HCT116 (cell line): ENCODE results near the gene KIAA0232. TPM values are rescaled to one million over a fixed set of nuclear protein-coding genes. Genes with fewer than 3 reads are reported as not detected.

Experiments used
- ATAC-seq: fragments of 200-7000 bp; cut with Tn5 transposase; 2 replicates; pipeline ENCODE4 v1.9.1; 2020; ENCODE audit warnings: mild to moderate bottlenecking, moderate library complexity
- BruUV-seq: library from RNA; stranded (reverse); fragments of 400-500 nt; replicated peaks from 2 replicates; lab custom pipeline; 2021; lab: Mats Ljungman, UMichigan
- CTCF ChIA-PET: fragments of 300-600 bp; sonication (Branson Sonifier 250); formaldehyde crosslinking; loops from one replicate; lab custom pipeline; 2021; ENCODE audit warnings: antibody characterized with exemption; lab: Charles Lee
- POLR2A ChIA-PET: fragments of 300-600, 350-600 bp; sonication (Branson Sonifier 250); formaldehyde crosslinking; loops from one replicate; lab custom pipeline; 2021; ENCODE audit warnings: antibody characterized with exemption; lab: Charles Lee
- RAD21 ChIA-PET, 2 experiments: fragments of 300-600 bp; sonication (Branson Sonifier 250); formaldehyde crosslinking; loops; one replicate each; lab custom pipeline; 2023; ENCODE audit warnings: low total read pairs in 2 of 2; ENCODE audit not compliant: uncharacterized antibody in 2 of 2, unreplicated experiment in 2 of 2, low non-redundant PET in 1 of 2; lab: Charles Lee
- DNase-seq: peaks from one replicate; pipeline ENCODE4 v3.0.0-alpha.2; 2010; ENCODE audit warnings: low read depth, low spot score
- H2AFZ ChIP-seq: fragments of 200-600 bp; shearing (Covaris generic), sonication (generic); 2 replicates; pipeline ENCODE4 v1.6.1; 2017; ENCODE audit warnings: low read depth, mixed run types, mixed read lengths, antibody characterized with exemption, low read length; ENCODE audit not compliant: poor library complexity, severe bottlenecking
- H3K27ac ChIP-seq: 2 replicates; pipeline ENCODE4 v1.5.1; 2012; ENCODE audit warnings: low read depth, low read length
- H3K27me3 ChIP-seq: fragments of 200-600 bp; sonication (generic); 2 replicates; pipeline ENCODE4 v1.6.1; 2016; ENCODE audit warnings: mixed run types, low read length, mixed read lengths; ENCODE audit not compliant: insufficient read depth
- H3K36me3 ChIP-seq, 2 experiments: fragments of 200-500 bp in 1 of 2; fragments of 200-600 bp in 1 of 2; sonication (Bioruptor generic) in 1 of 2; sonication (generic) in 1 of 2; 2 replicates each; pipeline versions ENCODE4 v1.5.1 to v1.6.1; 2014 to 2016; ENCODE audit warnings: low read length in 2 of 2, inconsistent platforms in 1 of 2, mixed read lengths in 1 of 2, mixed run types in 1 of 2; ENCODE audit not compliant: insufficient read depth in 2 of 2, control insufficient read depth in 1 of 2
- H3K4me1 ChIP-seq, 2 experiments: fragments of 200-600 bp in 1 of 2; sonication (generic) in 1 of 2; 2 replicates each; pipeline versions ENCODE4 v1.5.1 to v1.6.1; 2012 to 2017; ENCODE audit warnings: low read length in 2 of 2, inconsistent platforms in 1 of 2, mild to moderate bottlenecking in 1 of 2, mixed read lengths in 1 of 2, mixed run types in 1 of 2, moderate library complexity in 1 of 2; ENCODE audit not compliant: insufficient read depth in 2 of 2, control insufficient read depth in 1 of 2
- H3K4me2 ChIP-seq: fragments of 200-600 bp; sonication (generic); 2 replicates; pipeline ENCODE4 v1.6.1; 2017; ENCODE audit warnings: mixed run types, low read length, mixed read lengths
- H3K4me3 ChIP-seq, 2 experiments: fragments of 200-600 bp in 1 of 2; sonication (generic) in 1 of 2; replicated peaks in 1 of 2; 2 replicates each; pipeline ENCODE4 v1.5.1; 2011 to 2016; ENCODE audit warnings: low read length in 2 of 2, control low read depth in 1 of 2, low read depth in 1 of 2, mild to moderate bottlenecking in 1 of 2, mixed read lengths in 1 of 2, mixed run types in 1 of 2
- H3K79me2 ChIP-seq: fragments of 200-600 bp; sonication (generic); 2 replicates; pipeline ENCODE4 v1.6.1; 2017; ENCODE audit warnings: mild to moderate bottlenecking, mixed run types, low read length, moderate library complexity, mixed read lengths; ENCODE audit not compliant: insufficient read depth
- H3K9ac ChIP-seq: fragments of 200-600 bp; sonication (generic); 2 replicates; pipeline ENCODE4 v1.6.1; 2016; ENCODE audit warnings: low read length, mixed read lengths
- H3K9me2 ChIP-seq: fragments of 200-600 bp; sonication (generic), shearing (Covaris generic); 2 replicates; pipeline ENCODE4 v1.6.1; 2017; ENCODE audit warnings: mixed run types, mild to moderate bottlenecking, moderate library complexity; ENCODE audit not compliant: insufficient read depth
- H3K9me3 ChIP-seq, 2 experiments: fragments of 200-500 bp in 1 of 2; fragments of 200-600 bp in 1 of 2; sonication (Bioruptor generic) in 1 of 2; sonication (generic) in 1 of 2; 2 replicates each; pipeline ENCODE4 v1.6.1; 2014 to 2017; ENCODE audit warnings: low read length in 2 of 2, mixed read lengths in 2 of 2, inconsistent platforms in 1 of 2, low read depth in 1 of 2, mild to moderate bottlenecking in 1 of 2, mixed run types in 1 of 2, moderate library complexity in 1 of 2; ENCODE audit not compliant: control insufficient read depth in 1 of 2, insufficient read depth in 1 of 2
- H4K20me1 ChIP-seq: fragments of 200-600 bp; sonication (generic), shearing (Covaris generic); 2 replicates; pipeline ENCODE4 v1.6.1; 2017; ENCODE audit warnings: mixed run types, mild to moderate bottlenecking, moderate library complexity; ENCODE audit not compliant: insufficient read depth
- ATF3 ChIP-seq: IDR thresholded peaks from 2 replicates; pipeline ENCODE4 v1.6.1; 2012
- CEBPB ChIP-seq: IDR thresholded peaks from 2 replicates; pipeline ENCODE4 v1.6.1; 2012; ENCODE audit warnings: low read depth
- CTCF ChIP-seq, 3 experiments: fragments of 200-600 bp in 1 of 3; sonication (generic) in 1 of 3; IDR thresholded peaks in 2 of 3; conservative IDR thresholded peaks in 1 of 3; 2 replicates each; pipeline ENCODE4 v1.5.1; 2012 to 2017; ENCODE audit warnings: low read depth in 2 of 3, low read length in 2 of 3, antibody characterized with exemption in 1 of 3, borderline replicate concordance in 1 of 3, control low read depth in 1 of 3, mild to moderate bottlenecking in 1 of 3, mixed read lengths in 1 of 3, mixed run types in 1 of 3, moderate library complexity in 1 of 3; ENCODE audit not compliant: insufficient read depth in 1 of 3
- ELF1 ChIP-seq: IDR thresholded peaks from 2 replicates; pipeline ENCODE4 v1.6.1; 2012; ENCODE audit warnings: low read depth, borderline replicate concordance
- EZH2 ChIP-seq: fragments of 200-600 bp; sonication (generic); IDR thresholded peaks from 2 replicates; pipeline ENCODE4 v1.6.1; 2017; ENCODE audit warnings: antibody characterized with exemption, mixed run types
- EZH2phosphoT487 ChIP-seq: fragments of 200-600 bp; IDR thresholded peaks from 2 replicates; pipeline ENCODE4 v1.6.1; 2018; ENCODE audit warnings: antibody characterized with exemption, borderline replicate concordance
- POLR2A ChIP-seq: IDR thresholded peaks from 2 replicates; pipeline ENCODE4 v1.7.0; 2011; ENCODE audit warnings: borderline replicate concordance; ENCODE audit not compliant: insufficient read depth, insufficient read length; ENCODE audit errors: extremely low read depth
- POLR2AphosphoS5 ChIP-seq: IDR thresholded peaks from 2 replicates; pipeline ENCODE4 v1.6.1; 2011; ENCODE audit warnings: mild to moderate bottlenecking, low read depth, low read length, moderate library complexity
- RAD21 ChIP-seq: IDR thresholded peaks from 2 replicates; pipeline ENCODE4 v1.6.1; 2012; ENCODE audit warnings: low read depth, mild to moderate bottlenecking
- SIN3A ChIP-seq: IDR thresholded peaks from 2 replicates; pipeline ENCODE4 v1.6.1; 2012; ENCODE audit warnings: low read depth
- SRF ChIP-seq: IDR thresholded peaks from 2 replicates; pipeline ENCODE4 v1.6.1; 2012; ENCODE audit warnings: low read depth
- YY1 ChIP-seq: IDR thresholded peaks from 2 replicates; pipeline ENCODE4 v1.6.1; 2011; ENCODE audit warnings: low read length, low read depth, moderate library complexity, mild to moderate bottlenecking; ENCODE audit not compliant: insufficient replicate concordance; ENCODE audit errors: extremely low read depth
- ZFX ChIP-seq: fragments of 450-650 bp; IDR thresholded peaks from 2 replicates; pipeline ENCODE4 v1.6.1; 2017
- intact Hi-C: fragments of 100-400 bp; cut with micrococcal nuclease; formaldehyde crosslinking; loops from 2 replicates; pipeline ENCODE4 v1.10.0; 2022
- total RNA-seq: library from RNA; stranded (reverse); gene quantifications from one replicate; pipeline ENCODE4 v1.2.1, GENCODE V29; 2021; ENCODE audit not compliant: unreplicated experiment

The KIAA0232 gene
- total RNA-seq, 1 experiment from 2014 or later, result 18.1 TPM

DNA sequence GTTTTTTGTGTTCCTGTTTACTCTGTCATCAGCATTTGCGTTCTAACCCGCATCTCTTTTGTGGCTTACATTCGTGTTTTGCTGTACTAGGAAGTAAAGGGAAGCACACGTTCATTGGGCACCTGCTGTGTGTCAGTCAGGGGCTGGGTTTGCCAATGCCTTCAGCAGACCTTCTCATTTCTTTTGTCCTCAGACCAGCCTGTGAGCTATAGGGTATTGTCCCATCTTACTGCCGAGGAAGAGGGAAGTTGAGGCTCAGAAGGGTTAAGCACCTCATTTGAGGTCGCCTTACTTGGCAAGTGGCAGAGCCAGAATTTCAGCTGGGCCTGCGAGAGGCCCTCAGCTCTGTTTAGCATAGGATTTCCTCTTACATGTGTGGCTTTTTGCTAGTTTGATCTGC, 135.8 kb downstream of the KIAA0232 start:
- TF ChIP-seq SRF (no peak), YY1 (no peak), ELF1 (no peak), ZFX (no peak), CEBPB (no peak), ATF3 (no peak), POLR2AphosphoS5 (no peak), RAD21 (no peak), SIN3A (no peak), POLR2A (no peak), CTCF (IDR thresholded peaks at IDR 0.05 in 2 of 3, conservative IDR thresholded peaks at IDR 0.05 in 1 of 3; ENCODE audit: borderline replicate concordance in 1 of 3, insufficient read depth in 1 of 3, low read depth in 2 of 3, low read length in 2 of 3) (no peak), EZH2phosphoT487 (no peak), EZH2 (no peak)
- RAD21 ChIA-PET, result no interaction called here
- Histone ChIP-seq H3K4me3 (no peak overlapping the region), H3K9ac (no peak overlapping the region; the same call in 1 of the 2 replicates), H3K4me2 (peak overlapping the region; percentile 76), H3K9me2 (no peaks in the 10 kb centered on the region), H4K20me1 (no peaks in the 10 kb centered on the region), H3K9me3 (no peaks in the 10 kb centered on the region), H3K4me1 (peaks cover 36 to 39% of the 10 kb centered on the region in 2 experiments), H3K27me3 (no peaks in the 10 kb centered on the region), H3K27ac (peak overlapping the region; percentile 66), H3K79me2 (peaks cover 32% of the 10 kb centered on the region), H2AFZ (no peak overlapping the region), H3K36me3 (peaks cover 0 to under 1% of the 10 kb centered on the region in 2 experiments; a peak in 1 of 4 replicates)
- DNase-seq (no peak), ATAC-seq (no peak)
- BruUV-seq, result no TSS peak
- CTCF ChIA-PET, result interaction anchor here (2.2 kb wide), 1 partner anchor 152 kb away, joined by 5 read pairs; no protein-coding TSS in a partner anchor
- intact Hi-C loops, result loop anchor here (5.0 kb wide), 1 partner anchor 34 kb away; no protein-coding TSS in a partner anchor
- POLR2A ChIA-PET, result no interaction called here
